HEK293T (cell line): ENCODE results near the gene NUMBL.

Source experiments
- BHLHE40 ChIP-seq: fragments of 450-650 bp; IDR thresholded peaks from 2 replicates; pipeline ENCODE4 v1.6.1; 2016; ENCODE audit warnings: mild to moderate bottlenecking, moderate library complexity, borderline replicate concordance
- ELF4 ChIP-seq: fragments of 450-650 bp; IDR thresholded peaks from 2 replicates; pipeline ENCODE4 v1.6.1; 2017; ENCODE audit warnings: antibody characterized with exemption
- FOXK2 ChIP-seq: fragments of 450-650 bp; IDR thresholded peaks from 2 replicates; pipeline ENCODE4 v1.6.1; 2016; ENCODE audit warnings: mild to moderate bottlenecking
- FOXM1 ChIP-seq: fragments of 450-650 bp; IDR thresholded peaks from 2 replicates; pipeline ENCODE4 v1.6.1; 2017; ENCODE audit warnings: mild to moderate bottlenecking, borderline replicate concordance
- HDGF ChIP-seq: fragments of 450-650 bp; IDR thresholded peaks from 2 replicates; pipeline ENCODE4 v1.6.1; 2017; ENCODE audit warnings: antibody characterized with exemption, borderline replicate concordance
- L3MBTL2 ChIP-seq: fragments of 450-650 bp; conservative IDR thresholded peaks from 2 replicates; pipeline ENCODE4 v1.6.1; 2016; ENCODE audit warnings: mild to moderate bottlenecking
- LEF1 ChIP-seq: fragments of 450-650 bp; IDR thresholded peaks from 2 replicates; pipeline ENCODE4 v1.6.1; 2017; ENCODE audit warnings: mild to moderate bottlenecking, borderline replicate concordance
- SP1 ChIP-seq: fragments of 450-650 bp; IDR thresholded peaks from 2 replicates; pipeline ENCODE4 v1.6.1; 2017
- SUZ12 ChIP-seq: fragments of 450-650 bp; IDR thresholded peaks from 2 replicates; pipeline ENCODE4 v1.6.1; 2016; ENCODE audit warnings: mild to moderate bottlenecking
- ZNF384 ChIP-seq: fragments of 450-650 bp; IDR thresholded peaks from 2 replicates; pipeline ENCODE4 v1.6.1; 2016
- TF ChIP-seq, protein P1 (sequence below): fragments of 450-650 bp; IDR thresholded peaks from 2 replicates; pipeline ENCODE4 v1.6.1; 2016

- no peak for TF ChIP-seq SP1
- TF ChIP-seq ELF4 = no peak
- TF ChIP-seq FOXK2 = no peak
- no peak for TF ChIP-seq ZNF384
- no peak for TF ChIP-seq FOXM1
- TF ChIP-seq BHLHE40 = no peak
- TF ChIP-seq, protein P1, sequence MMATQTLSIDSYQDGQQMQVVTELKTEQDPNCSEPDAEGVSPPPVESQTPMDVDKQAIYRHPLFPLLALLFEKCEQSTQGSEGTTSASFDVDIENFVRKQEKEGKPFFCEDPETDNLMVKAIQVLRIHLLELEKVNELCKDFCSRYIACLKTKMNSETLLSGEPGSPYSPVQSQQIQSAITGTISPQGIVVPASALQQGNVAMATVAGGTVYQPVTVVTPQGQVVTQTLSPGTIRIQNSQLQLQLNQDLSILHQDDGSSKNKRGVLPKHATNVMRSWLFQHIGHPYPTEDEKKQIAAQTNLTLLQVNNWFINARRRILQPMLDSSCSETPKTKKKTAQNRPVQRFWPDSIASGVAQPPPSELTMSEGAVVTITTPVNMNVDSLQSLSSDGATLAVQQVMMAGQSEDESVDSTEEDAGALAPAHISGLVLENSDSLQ = no peak
- TF ChIP-seq L3MBTL2 = no peak
- no peak for TF ChIP-seq LEF1
- TF ChIP-seq SUZ12 = no peak
- TF ChIP-seq HDGF = no peak
These were observed 58.0 kb downstream of the NUMBL start for GRCh38 chr19:40632311-40633036.
